GM20000 (cell line): Measurements from ENCODE around the gene OMG.
"Not testable (repeated sequence)": the region's sequence is repeated elsewhere in the genome, so short reads cannot be mapped to it uniquely, and the experiment has no call there.

Experiments
- DNase-seq: peaks from one replicate; pipeline ENCODE4 v3.0.0; 2012; ENCODE audit warnings: low spot score
- TF ChIP-seq, protein P1 (sequence below): IDR thresholded peaks from 2 replicates; pipeline ENCODE4 v1.5.1; 2012; ENCODE audit warnings: mild to moderate bottlenecking, control low read depth; ENCODE audit errors: extremely low read depth, missing control alignments

Gene OMG

DNA sequence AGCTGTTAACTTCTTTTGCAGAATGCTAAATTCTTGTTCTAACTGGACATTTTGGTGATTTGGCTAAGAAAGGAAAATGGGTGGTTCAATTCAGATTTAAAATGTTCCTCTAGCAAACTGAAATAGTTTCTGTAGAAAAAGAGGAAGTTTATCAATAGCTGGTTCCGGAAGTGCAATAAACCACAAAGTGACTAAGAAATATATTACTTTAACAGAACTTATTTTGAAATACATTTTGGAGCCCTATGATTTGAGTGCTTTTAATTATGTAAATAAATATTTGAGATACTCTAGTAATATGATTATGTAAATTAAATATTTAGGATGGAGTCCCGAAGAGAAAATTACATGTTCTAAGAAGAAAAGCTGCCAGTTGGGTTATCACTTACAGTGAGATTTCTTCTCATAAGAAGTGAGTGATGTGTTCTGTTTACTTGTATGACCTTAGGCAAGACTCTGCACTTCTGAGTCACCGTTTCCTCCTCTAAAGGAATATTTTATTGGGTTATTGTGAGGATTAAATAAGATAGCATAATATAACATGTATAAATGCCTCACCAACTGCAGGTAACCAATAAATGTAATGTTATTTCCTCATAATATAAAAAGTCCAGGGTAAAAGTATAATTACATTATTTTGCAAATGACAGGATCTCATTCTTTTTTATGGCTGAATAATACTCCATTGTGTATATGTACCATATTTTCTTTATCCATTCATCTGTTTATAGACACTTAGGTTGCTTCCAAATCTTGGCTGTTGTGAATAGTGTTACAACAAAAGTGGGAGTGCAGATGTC lies 17.1 kb upstream of the OMG start, which contains the start of gene EVI2B:
Gene EVI2B (minus strand): TSS at position 73 of the 800 bp plus-strand sequence. CDS start 8,445 bp downstream, outside the sequence.
- TF ChIP-seq, protein P1, sequence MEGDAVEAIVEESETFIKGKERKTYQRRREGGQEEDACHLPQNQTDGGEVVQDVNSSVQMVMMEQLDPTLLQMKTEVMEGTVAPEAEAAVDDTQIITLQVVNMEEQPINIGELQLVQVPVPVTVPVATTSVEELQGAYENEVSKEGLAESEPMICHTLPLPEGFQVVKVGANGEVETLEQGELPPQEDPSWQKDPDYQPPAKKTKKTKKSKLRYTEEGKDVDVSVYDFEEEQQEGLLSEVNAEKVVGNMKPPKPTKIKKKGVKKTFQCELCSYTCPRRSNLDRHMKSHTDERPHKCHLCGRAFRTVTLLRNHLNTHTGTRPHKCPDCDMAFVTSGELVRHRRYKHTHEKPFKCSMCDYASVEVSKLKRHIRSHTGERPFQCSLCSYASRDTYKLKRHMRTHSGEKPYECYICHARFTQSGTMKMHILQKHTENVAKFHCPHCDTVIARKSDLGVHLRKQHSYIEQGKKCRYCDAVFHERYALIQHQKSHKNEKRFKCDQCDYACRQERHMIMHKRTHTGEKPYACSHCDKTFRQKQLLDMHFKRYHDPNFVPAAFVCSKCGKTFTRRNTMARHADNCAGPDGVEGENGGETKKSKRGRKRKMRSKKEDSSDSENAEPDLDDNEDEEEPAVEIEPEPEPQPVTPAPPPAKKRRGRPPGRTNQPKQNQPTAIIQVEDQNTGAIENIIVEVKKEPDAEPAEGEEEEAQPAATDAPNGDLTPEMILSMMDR, result no peak
- DNase-seq, result peak; percentile 27

DNA sequence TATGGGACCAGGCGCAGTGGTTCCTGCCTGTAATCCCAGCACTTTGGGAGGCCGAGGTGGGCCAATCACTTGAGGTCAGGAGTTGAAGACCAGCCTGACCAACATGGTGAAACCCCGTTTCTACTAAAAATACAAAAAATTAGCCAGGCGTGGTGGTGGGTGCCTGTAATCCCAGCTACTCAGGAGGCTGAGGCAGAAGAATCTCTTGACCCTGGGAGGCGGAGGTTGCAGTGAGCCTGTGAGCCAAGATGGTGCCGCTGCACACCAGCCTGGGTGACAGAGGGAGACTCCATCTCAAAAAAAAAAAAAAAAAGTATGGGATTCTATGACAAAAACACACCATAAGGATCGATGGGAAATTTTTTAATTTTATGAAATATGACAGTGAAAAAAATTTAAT lies 15.2 kb upstream of the OMG start:
- not testable (repeated sequence) for DNase-seq
- TF ChIP-seq, protein P1, result peak; percentile 12

DNA sequence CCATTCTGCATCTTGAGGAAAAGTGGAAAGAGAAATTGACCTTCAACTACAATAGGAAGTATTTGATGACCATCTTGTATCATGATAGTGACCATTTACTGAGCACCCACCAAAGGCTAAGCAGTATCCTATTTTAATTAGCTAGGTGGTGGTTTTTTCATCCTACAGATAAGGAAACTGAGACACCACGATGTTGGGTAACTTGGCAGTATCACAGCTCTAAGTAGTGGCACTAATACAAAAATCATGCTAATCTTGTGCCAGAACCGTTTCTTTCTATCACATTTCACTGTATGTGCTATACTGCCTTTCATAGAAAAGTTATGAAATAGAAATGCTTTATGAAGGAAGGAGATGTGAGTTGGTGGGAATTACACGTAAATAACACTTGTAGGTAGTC lies 14.5 kb upstream of the OMG start:
- TF ChIP-seq, protein P1, result no peak
- no peak for DNase-seq

DNA sequence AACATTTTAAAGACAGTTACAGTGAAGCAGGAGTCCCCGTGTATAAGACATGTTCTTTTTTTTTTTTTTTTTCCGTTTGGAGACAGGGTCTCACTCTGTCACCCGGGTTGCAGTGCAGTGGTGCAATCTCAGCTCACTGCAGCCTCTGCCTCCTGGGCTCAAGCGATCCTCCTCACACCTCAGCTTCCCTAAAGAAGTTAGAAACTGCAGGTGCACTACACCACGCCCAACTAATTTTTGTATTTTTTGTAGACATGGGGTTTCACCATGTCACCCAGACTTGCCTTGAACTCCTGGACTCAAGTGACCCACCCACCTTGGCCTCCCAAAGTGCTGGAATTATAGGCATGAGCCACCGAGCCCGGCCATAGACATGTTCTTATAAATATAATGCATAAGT lies 13.8 kb upstream of the OMG start:
- TF ChIP-seq, protein P1, result no peak

DNA sequence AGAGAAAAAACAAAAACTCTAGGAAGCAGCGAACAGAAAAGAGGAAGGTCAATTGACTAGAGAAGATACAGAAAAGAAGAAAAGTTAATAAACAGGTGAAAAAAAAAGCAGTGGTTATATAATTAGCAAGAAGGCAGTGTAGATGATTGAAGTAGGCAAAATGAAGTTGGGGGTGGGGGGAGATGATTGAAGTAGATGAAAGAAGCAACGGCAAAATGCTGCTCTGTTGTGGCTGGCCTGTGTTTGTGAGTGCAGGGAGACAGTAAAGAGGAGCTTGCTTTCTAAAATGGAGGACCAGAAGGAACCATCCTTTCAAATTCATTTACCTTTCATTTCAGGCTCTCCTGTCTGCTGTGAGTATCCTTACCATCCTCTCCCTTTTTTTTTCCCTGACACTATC lies 13.2 kb upstream of the OMG start:
- no peak for DNase-seq
- TF ChIP-seq, protein P1, result no peak

More for the DNA sequence above, 13.8 kb upstream of the OMG start:
- no peak for DNase-seq

DNA sequence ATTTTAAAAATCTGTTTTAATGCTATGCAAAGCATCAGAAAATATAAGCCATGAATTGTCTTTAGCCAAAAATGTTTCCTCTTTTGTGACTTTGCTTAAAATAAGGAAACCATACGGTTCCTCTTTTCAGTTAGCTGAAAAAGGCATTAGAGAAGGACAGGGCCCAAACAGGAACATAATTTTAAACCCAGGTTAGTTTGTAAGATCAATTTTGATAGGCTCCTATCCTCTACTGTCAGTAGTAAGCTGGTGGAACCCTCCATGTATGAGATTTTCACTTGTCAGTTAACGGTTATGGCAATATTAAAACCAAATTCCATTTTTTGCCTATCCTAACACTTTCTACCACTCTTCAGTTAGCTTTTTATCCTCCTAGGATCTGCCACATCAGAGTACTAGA lies 12.5 kb upstream of the OMG start:
- DNase-seq, result peak; percentile 47
- TF ChIP-seq, protein P1, result no peak
